GM18520 (cell line): Measurements from ENCODE around the gene D2HGDH.

Source experiments
- ATAC-seq: cut with Tn5 transposase; IDR thresholded peaks from one replicate; pipeline ENCODE4 v1.9.1; 2021; ENCODE audit not compliant: unreplicated experiment

D2HGDH gene

DNA sequence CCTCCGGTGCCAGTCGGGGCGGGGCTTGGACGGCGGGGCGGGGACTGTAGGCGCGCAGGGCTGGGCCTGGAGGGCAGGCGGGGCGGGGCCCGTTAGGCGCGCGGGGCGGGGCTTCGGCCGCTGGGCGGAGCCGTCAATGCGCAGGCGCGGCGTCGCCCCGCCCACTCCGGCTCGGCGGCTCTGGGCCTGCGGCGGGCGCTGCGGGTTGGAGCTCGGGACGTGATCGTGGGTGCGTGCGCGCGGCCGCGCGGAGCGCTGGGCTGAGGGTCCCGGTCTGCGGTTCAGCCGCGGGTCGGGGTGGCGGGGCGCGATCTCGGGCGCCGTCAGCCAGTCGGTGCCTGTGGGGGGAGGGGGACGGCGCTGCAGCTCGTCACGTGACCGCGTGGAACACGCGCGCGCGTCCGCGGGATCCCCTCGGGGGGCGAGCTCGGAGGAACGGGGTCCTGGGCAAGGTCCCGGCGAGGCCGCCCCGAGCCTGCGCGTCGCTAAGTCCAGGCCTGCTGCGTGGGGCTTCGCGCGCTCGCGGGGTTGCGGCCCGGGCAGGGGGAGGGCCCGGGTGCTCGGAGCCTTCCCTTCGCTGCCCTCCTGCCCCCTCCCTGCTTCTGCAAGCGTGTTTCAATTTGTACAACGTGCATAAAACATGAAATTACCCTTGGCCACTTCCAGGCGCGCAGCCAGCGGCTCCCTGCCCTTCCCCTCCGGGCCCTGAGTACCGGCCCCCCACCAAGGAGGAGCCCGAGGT, at the start of gene D2HGDH:
Gene D2HGDH (plus strand): TSS at position 164 of the 742 bp plus-strand sequence. CDS start 595 bp downstream, outside the sequence.
- peak; percentile 50 for ATAC-seq

GRCh38 chr2:241686324-241686649, 48.1 kb upstream of the D2HGDH start:
- ATAC-seq = no peak

DNA sequence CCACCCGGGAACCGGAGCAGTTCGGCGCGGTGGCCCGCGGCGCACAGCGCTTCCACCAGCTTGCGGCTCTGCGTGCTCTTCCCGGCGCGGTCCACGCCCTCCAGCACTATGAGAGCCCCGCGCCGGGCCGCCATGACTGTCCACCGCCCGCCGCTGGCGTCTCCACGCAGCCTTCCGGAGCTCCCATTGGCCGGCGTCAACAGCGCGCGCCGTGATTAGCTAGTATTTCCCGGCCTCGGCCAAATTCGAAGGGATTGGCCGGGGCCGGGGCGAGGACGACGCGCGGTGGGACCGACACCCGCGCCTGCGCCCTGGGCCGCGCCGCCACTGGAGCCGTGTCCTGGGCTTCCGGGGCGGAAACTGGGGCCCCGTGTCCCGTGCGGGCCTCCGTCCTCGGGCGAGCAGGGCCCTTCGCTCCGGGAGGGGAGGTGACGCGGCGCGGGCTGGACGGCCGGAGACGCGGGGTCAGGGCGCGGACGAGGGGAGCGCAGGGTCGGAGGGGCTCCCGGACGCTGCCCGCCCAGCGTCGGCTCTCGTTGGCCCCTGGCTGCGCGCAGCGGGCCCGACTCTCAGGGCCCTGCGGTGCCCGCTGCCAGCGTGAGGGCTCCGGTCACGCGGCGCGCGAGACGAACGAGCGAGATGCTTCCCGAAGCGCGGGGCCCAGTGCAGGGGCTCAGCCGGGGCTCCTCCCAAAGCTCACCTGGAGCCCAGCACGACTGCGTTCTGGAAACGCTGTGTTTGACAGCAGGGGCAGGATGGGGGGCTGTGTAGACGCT, 47.6 kb upstream of the D2HGDH start, which contains the start of gene DTYMK:
Gene DTYMK (minus strand): TSS at position 166 of the 776 bp plus-strand sequence. CDS start 32 bp downstream, at position 134.
- ATAC-seq = peak; percentile 96

- ATAC-seq = no peak
These were observed 45.1 kb upstream of the D2HGDH start for GRCh38 chr2:241689306-241689705.

- no peak for ATAC-seq
These were observed 44.2 kb upstream of the D2HGDH start for GRCh38 chr2:241690202-241690717.

DNA sequence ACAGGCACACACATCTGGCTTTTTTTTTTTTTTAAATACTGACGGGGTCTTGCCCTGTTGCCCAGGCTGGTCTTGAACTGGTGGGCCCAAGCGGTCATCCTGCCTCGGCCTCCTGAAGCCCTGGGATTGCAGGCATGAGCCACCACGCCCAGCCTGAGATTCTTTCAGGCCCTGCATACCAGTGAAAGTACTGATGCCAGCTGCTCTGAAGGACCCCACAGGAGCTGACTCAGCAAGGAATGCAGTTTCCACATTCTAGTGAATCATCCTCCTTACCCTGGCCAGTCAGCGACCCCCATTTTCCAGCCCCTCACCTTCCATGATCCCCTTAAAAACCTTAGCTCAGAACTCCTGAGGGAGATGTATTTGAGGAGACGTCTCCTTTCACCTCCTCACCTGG, 42.0 kb upstream of the D2HGDH start:
- ATAC-seq = no peak

GRCh38 chr2:241695651-241696050, 38.8 kb upstream of the D2HGDH start:
- no peak for ATAC-seq

GRCh38 chr2:241701149-241701398, 33.4 kb upstream of the D2HGDH start:
- no peak for ATAC-seq

GRCh38 chr2:241701399-241702154, 32.9 kb upstream of the D2HGDH start, which contains the start of gene ING5:
Gene ING5 (plus strand): TSS chr2:241702039. CDS start chr2:241702066, 27 bp downstream.
- ATAC-seq = peak; percentile 51

DNA sequence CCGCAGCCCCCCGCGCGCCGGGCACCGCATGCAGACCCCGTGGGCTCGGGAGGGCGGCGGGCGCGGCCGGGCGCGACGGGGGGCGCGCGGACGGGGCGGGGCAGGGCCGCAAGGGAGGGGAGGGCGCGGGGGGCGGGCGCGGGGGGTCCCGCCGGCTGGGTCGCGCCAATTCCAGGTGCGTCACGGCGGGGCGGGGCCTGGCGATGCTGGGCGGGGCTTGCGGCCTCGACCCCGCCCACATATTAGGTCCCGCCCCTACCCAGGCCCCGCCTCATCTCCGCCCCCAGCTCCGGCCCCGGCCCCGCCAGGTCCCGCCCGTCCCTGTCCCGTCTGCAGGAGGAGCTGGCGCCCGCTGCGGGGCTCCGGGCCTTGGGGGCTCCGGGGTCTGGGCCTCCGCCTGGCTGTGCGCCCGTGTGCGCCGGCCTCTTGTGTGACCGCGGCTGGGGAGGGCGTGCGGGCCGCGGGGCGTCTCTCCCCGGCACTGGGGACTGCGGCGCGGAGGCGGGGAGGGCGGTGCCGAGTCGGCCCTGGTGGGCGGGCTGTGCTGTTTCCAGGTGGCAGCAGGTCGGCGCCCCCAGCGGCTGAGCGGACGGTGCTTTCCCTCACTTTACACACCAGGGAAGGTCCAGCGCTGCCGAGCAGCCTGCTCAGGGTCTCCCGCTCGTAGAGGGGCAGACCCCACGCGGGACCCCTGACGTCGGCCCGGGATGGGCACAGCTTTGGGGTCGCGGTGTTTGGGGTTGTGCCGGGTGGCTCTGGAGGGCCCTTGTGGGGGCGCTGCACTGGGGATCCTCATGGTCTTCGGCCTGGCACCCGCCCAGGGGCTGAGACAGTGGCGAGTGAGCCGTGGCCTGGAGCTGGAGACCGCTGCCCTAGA, 32.0 kb upstream of the D2HGDH start:
- peak; percentile 49 for ATAC-seq

- ATAC-seq = no peak
These were observed 31.3 kb upstream of the D2HGDH start for GRCh38 chr2:241703032-241703604.

DNA sequence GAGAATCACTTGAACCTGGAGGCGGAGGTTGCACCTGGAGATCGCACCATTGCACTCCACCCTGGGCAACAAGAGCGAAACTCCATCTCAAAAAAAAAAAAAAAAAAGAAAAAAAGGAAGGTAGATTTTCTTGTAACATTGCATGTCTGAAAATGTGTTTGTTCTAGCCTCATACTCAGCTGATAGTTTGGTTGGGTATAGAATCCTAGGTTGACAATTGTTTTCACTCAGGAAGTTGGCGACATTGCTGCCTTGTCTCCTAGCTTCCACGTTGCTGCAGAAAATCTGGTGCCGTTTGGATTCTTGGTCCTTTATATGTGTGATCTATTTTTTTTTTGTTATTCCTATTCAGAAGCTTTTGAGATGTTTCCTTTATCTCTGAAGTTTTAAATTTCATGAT, 27.9 kb upstream of the D2HGDH start:
- ATAC-seq = no peak

GRCh38 chr2:241708879-241709278, 25.6 kb upstream of the D2HGDH start:
- ATAC-seq = no peak

- ATAC-seq = no peak
These were observed 15.3 kb upstream of the D2HGDH start for GRCh38 chr2:241719093-241719492.

DNA sequence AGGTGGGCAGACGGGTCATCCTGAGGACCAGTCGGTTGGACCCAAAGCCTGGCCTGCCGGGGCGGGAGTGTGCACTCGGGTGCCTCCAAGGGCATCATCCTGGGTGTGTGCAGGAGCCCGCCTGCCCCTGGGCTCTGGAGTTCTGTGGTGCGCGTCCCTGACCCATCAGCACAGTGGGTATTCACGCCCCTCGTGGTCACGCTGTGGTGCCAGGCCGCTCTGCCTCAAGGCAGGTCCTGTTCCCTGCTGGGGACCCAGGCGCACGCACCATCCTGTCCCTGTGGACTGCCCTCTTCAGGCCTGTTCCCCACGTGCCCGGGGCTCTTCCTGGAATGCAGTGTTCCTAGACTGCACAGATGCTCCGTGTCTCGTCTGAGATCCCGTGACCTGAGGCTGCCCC, 14.3 kb upstream of the D2HGDH start:
- ATAC-seq = no peak

GRCh38 chr2:241720560-241720959, 13.9 kb upstream of the D2HGDH start:
- no peak for ATAC-seq

- no peak for ATAC-seq
These were observed 12.6 kb upstream of the D2HGDH start for GRCh38 chr2:241721852-241722251.

DNA sequence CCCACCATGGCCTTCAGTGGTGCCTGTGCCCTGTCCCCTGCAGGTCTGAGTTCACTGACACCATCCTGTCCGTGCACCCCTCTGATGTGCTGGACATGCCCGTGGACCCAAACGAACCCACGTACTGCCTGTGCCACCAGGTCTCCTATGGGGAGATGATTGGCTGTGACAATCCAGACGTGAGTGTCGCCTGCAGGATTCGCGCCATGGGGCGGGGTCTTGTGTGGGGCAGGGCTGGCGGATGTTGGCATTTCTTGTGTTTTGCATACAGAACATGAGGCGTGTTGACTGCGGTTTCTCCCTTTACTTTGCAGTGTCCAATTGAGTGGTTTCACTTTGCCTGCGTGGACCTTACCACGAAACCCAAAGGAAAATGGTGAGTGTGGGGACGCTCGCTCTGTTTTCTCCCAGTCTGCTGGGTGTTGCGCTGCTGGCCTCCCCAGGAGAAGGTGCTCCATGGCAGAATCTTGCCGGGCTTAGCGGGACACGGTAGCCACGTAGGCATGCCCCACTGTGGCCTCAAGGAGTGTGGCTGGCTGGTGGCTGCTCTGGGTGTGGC, 11.5 kb upstream of the D2HGDH start:
- ATAC-seq = no peak

GRCh38 chr2:241724259-241724974, 10.0 kb upstream of the D2HGDH start:
- no peak for ATAC-seq
